H9 (cell line): ENCODE results near the gene FAM13A. TPM values are rescaled to one million over a fixed set of nuclear protein-coding genes. Genes with fewer than 3 reads are reported as not detected.

Source experiments
- DNase-seq: peaks from one replicate; pipeline ENCODE4 v3.0.0-alpha.2; 2017
- H2AFZ ChIP-seq: one replicate; pipeline ENCODE4 v1.6.1; 2013; ENCODE audit warnings: mild to moderate bottlenecking, low read length, control low read depth, moderate library complexity
- H2AK5ac ChIP-seq: 2 replicates; pipeline ENCODE4 v1.6.1; 2013; ENCODE audit warnings: low read length, control low read depth, mixed read lengths; ENCODE audit not compliant: insufficient read length
- H2BK120ac ChIP-seq: one replicate; pipeline ENCODE4 v1.6.1; 2013; ENCODE audit warnings: low read depth, mild to moderate bottlenecking, low read length, control low read depth, inconsistent platforms; ENCODE audit not compliant: poor library complexity, severe bottlenecking
- H2BK12ac ChIP-seq: 2 replicates; pipeline ENCODE4 v1.6.1; 2013; ENCODE audit warnings: low read length, control low read depth, mixed read lengths, low read depth; ENCODE audit not compliant: insufficient read length
- H2BK15ac ChIP-seq: 2 replicates; pipeline ENCODE4 v1.6.1; 2013; ENCODE audit warnings: low read depth, low read length, control low read depth
- H2BK20ac ChIP-seq: one replicate; pipeline ENCODE4 v1.6.1; 2013; ENCODE audit warnings: low read depth, mild to moderate bottlenecking, low read length, control low read depth, inconsistent platforms; ENCODE audit not compliant: poor library complexity, severe bottlenecking
- H2BK5ac ChIP-seq: 2 replicates; pipeline ENCODE4 v1.6.1; 2013; ENCODE audit warnings: low read length, control low read depth, mixed read lengths; ENCODE audit not compliant: insufficient read length
- H3K14ac ChIP-seq: 2 replicates; pipeline ENCODE4 v1.6.1; 2013; ENCODE audit warnings: low read length, control low read depth; ENCODE audit not compliant: insufficient read depth
- H3K18ac ChIP-seq: 2 replicates; pipeline ENCODE4 v1.6.1; 2013; ENCODE audit warnings: low read depth, mild to moderate bottlenecking, mixed read lengths, low read length, control low read depth; ENCODE audit not compliant: insufficient read length
- H3K23ac ChIP-seq: 2 replicates; pipeline ENCODE4 v1.6.1; 2013; ENCODE audit warnings: low read length, control low read depth, mixed read lengths, low read depth; ENCODE audit not compliant: insufficient read length
- H3K23me2 ChIP-seq: 2 replicates; pipeline ENCODE4 v1.6.1; 2013; ENCODE audit warnings: low read depth, mild to moderate bottlenecking, mixed read lengths, low read length, control low read depth; ENCODE audit not compliant: insufficient read length, poor library complexity, severe bottlenecking
- H3K27ac ChIP-seq: 2 replicates; pipeline ENCODE4 v1.5.1; 2013; ENCODE audit warnings: low read length, control low read depth, mixed read lengths, low read depth; ENCODE audit not compliant: insufficient read length
- H3K27me3 ChIP-seq: 2 replicates; pipeline ENCODE4 v1.6.1; 2013; ENCODE audit warnings: low read length, control low read depth, inconsistent platforms; ENCODE audit not compliant: insufficient read depth
- H3K4ac ChIP-seq: 2 replicates; pipeline ENCODE4 v1.6.1; 2013; ENCODE audit warnings: low read depth, mild to moderate bottlenecking, control low read depth, inconsistent platforms, low read length, moderate library complexity
- H3K4me1 ChIP-seq: 2 replicates; pipeline ENCODE4 v1.6.1; 2013; ENCODE audit warnings: low read length, control low read depth, inconsistent platforms; ENCODE audit not compliant: insufficient read depth
- H3K4me2 ChIP-seq: 2 replicates; pipeline ENCODE4 v1.6.1; 2013; ENCODE audit warnings: low read length, control low read depth, mixed read lengths; ENCODE audit not compliant: insufficient read length, insufficient read depth
- H3K56ac ChIP-seq: 2 replicates; pipeline ENCODE4 v1.6.1; 2013; ENCODE audit warnings: low read depth, mild to moderate bottlenecking, mixed read lengths, low read length, control low read depth; ENCODE audit not compliant: insufficient read length
- H3K79me1 ChIP-seq: 2 replicates; pipeline ENCODE4 v1.6.1; 2013; ENCODE audit warnings: low read depth, mild to moderate bottlenecking, moderate library complexity, low read length, control low read depth, inconsistent platforms; ENCODE audit not compliant: insufficient read depth, poor library complexity, severe bottlenecking
- H3K79me2 ChIP-seq: 2 replicates; pipeline ENCODE4 v1.6.1; 2013; ENCODE audit warnings: low read length, control low read depth, inconsistent platforms; ENCODE audit not compliant: insufficient read depth
- H3K9ac ChIP-seq: 2 replicates; pipeline ENCODE4 v1.6.1; 2013; ENCODE audit warnings: low read length, control low read depth, mixed read lengths; ENCODE audit not compliant: insufficient read length; ENCODE audit errors: extremely low read depth
- H3K9me3 ChIP-seq: one replicate; pipeline ENCODE4 v1.6.1; 2013; ENCODE audit warnings: low read depth, low read length, inconsistent platforms; ENCODE audit not compliant: control insufficient read depth
- H3T11ph ChIP-seq: one replicate; pipeline ENCODE4 v1.6.1; 2013; ENCODE audit warnings: mild to moderate bottlenecking, low read length, control low read depth, inconsistent platforms
- H4K20me1 ChIP-seq: one replicate; pipeline ENCODE4 v1.6.1; 2013; ENCODE audit not compliant: control insufficient read depth, insufficient read length, insufficient read depth
- H4K5ac ChIP-seq: 2 replicates; pipeline ENCODE4 v1.6.1; 2013; ENCODE audit warnings: low read depth, mild to moderate bottlenecking, mixed read lengths, low read length, control low read depth; ENCODE audit not compliant: insufficient read length
- H4K8ac ChIP-seq: replicated peaks from 2 replicates; pipeline ENCODE4 v1.6.1; 2013; ENCODE audit warnings: low read length, control low read depth, mixed read lengths, low read depth; ENCODE audit not compliant: insufficient read length
- H4K91ac ChIP-seq: 2 replicates; pipeline ENCODE4 v1.6.1; 2013; ENCODE audit warnings: low read depth, mild to moderate bottlenecking, moderate library complexity, mixed read lengths, low read length, control low read depth; ENCODE audit not compliant: insufficient read length
- H3K27ac Mint-ChIP-seq, 3 experiments: 2 replicates in 2 of 3; 3 replicates in 1 of 3; pipeline ENCODE4 v1.8.0; 2020 to 2021; ENCODE audit warnings: mixed read lengths in 3 of 3, mild to moderate bottlenecking in 1 of 3, moderate library complexity in 1 of 3
- H3K27me3 Mint-ChIP-seq: 2 replicates; pipeline ENCODE4 v1.8.0; 2021; ENCODE audit warnings: low read depth, mild to moderate bottlenecking, moderate library complexity, mixed read lengths
- H3K36me3 Mint-ChIP-seq, 3 experiments: 2 replicates in 2 of 3; 3 replicates in 1 of 3; pipeline ENCODE4 v1.8.0; 2020 to 2021; ENCODE audit warnings: low read depth in 3 of 3, mixed read lengths in 3 of 3; ENCODE audit not compliant: insufficient read depth in 1 of 3
- H3K4me1 Mint-ChIP-seq, 2 experiments: 2 replicates each; pipeline ENCODE4 v1.8.0; 2020; ENCODE audit warnings: mixed read lengths in 2 of 2
- H3K4me3 Mint-ChIP-seq, 2 experiments: 2 replicates in 1 of 2; 3 replicates in 1 of 2; pipeline ENCODE4 v1.8.0; 2020 to 2021; ENCODE audit warnings: mild to moderate bottlenecking in 2 of 2, mixed read lengths in 2 of 2, moderate library complexity in 1 of 2
- H3K9me3 Mint-ChIP-seq, 2 experiments: 2 replicates in 1 of 2; 3 replicates in 1 of 2; pipeline ENCODE4 v1.8.0; 2020; ENCODE audit warnings: mild to moderate bottlenecking in 2 of 2, mixed read lengths in 2 of 2, moderate library complexity in 1 of 2
- WGBS: extraction: QIAGEN DNeasy Blood & Tissue Kit; methylation state at CpG from one replicate; pipeline ENCODE4 v1.1.7; 2013; ENCODE audit warnings: missing lambda C conversion rate, low lambda C conversion rate, mixed read lengths; ENCODE audit not compliant: insufficient read length; ENCODE audit errors: extremely low coverage; 5-methylcytosine and 5-hydroxymethylcytosine counted together
- total RNA-seq: library from RNA; stranded (reverse); gene quantifications from 2 replicates; pipeline ENCODE4 v1.2.1, GENCODE V29; 2021
- TF ChIP-seq, protein P1 (sequence below): fragments of 200-600 bp; sonication (generic); conservative IDR thresholded peaks from 3 replicates; pipeline ENCODE4 v1.8.0; 2021; ENCODE audit warnings: antibody characterized with exemption, mild to moderate bottlenecking

FAM13A gene
- total RNA-seq, 1 experiment from 2014 or later: 12.7 TPM

GRCh38 chr4:88752076-88752463, 304.9 kb downstream of the FAM13A start:
- no peak overlapping the region for H3T11ph ChIP-seq
- no peaks in the 10 kb centered on the region for H3K79me2 ChIP-seq
- H2BK15ac ChIP-seq: no peak overlapping the region
- WGBS: no CpG with 5 or more reads among the region's 4 CpGs
- no peak overlapping the region for H2BK5ac ChIP-seq
- H3K27ac ChIP-seq: no peak overlapping the region
- peaks cover 20 to 29% (median 27%) of the 10 kb centered on the region in 3 experiments; a peak in 6 of 7 replicates for H3K36me3 Mint-ChIP-seq
- no peak overlapping the region for H2BK12ac ChIP-seq
- H3K27me3 Mint-ChIP-seq: no peaks in the 10 kb centered on the region
- H3K79me1 ChIP-seq: no peaks in the 10 kb centered on the region
- no peaks in the 10 kb centered on the region for H3K27me3 ChIP-seq
- no peak overlapping the region for H2BK120ac ChIP-seq
- no peaks in the 10 kb centered on the region for H3K9me3 Mint-ChIP-seq
- H3K4me1 Mint-ChIP-seq: peaks cover 0 to under 1% of the 10 kb centered on the region in 2 experiments; a peak in 2 of 4 replicates
- no peak overlapping the region for H3K56ac ChIP-seq
- H3K18ac ChIP-seq: no peak overlapping the region
- H4K5ac ChIP-seq: no peak overlapping the region
- H3K4me1 ChIP-seq: no peaks in the 10 kb centered on the region
- H4K8ac ChIP-seq: no peak overlapping the region
- no peak overlapping the region for H3K4ac ChIP-seq
- H3K4me3 Mint-ChIP-seq: no peak overlapping the region
- no peak for DNase-seq
- H3K4me2 ChIP-seq: no peak overlapping the region
- H3K23me2 ChIP-seq: no peaks in the 10 kb centered on the region
- H2AFZ ChIP-seq: no peak overlapping the region
- H3K27ac Mint-ChIP-seq: no peak overlapping the region
- H2AK5ac ChIP-seq: no peak overlapping the region
- H4K91ac ChIP-seq: no peak overlapping the region
- no peak overlapping the region for H3K9ac ChIP-seq
- H3K23ac ChIP-seq: no peak overlapping the region
- no peaks in the 10 kb centered on the region for H3K9me3 ChIP-seq
- no peak overlapping the region for H2BK20ac ChIP-seq
- TF ChIP-seq, protein P1, sequence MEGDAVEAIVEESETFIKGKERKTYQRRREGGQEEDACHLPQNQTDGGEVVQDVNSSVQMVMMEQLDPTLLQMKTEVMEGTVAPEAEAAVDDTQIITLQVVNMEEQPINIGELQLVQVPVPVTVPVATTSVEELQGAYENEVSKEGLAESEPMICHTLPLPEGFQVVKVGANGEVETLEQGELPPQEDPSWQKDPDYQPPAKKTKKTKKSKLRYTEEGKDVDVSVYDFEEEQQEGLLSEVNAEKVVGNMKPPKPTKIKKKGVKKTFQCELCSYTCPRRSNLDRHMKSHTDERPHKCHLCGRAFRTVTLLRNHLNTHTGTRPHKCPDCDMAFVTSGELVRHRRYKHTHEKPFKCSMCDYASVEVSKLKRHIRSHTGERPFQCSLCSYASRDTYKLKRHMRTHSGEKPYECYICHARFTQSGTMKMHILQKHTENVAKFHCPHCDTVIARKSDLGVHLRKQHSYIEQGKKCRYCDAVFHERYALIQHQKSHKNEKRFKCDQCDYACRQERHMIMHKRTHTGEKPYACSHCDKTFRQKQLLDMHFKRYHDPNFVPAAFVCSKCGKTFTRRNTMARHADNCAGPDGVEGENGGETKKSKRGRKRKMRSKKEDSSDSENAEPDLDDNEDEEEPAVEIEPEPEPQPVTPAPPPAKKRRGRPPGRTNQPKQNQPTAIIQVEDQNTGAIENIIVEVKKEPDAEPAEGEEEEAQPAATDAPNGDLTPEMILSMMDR: no peak
- no peaks in the 10 kb centered on the region for H4K20me1 ChIP-seq
- H3K14ac ChIP-seq: no peak overlapping the region
